Stimulated activated naive B cell treated with anti-CD40 and anti-IgM and Interleukin-4, amounts not matched to agents 10 μg/mL and 1 μg/mL and 100 μg/mL, for 72 hours (primary cell): Measurements from ENCODE around the gene CABLES1.

Experiments
- ATAC-seq, 2 donors: fragments of 150-1000 bp; cut with Tn5 transposase; replicated peaks; 2 replicates each; pipeline ENCODE4 v1.10.0; 2021; ENCODE audit warnings: moderate library complexity in 1 of 2
- DNase-seq: peaks from one replicate; pipeline ENCODE4 v3.0.0; 2021
- H3K27ac Mint-ChIP-seq: one replicate; pipeline ENCODE4 v1.8.0; 2022; ENCODE audit warnings: mild to moderate bottlenecking, mixed read lengths
- H3K27me3 Mint-ChIP-seq, 2 donors: one replicate each; pipeline ENCODE4 v1.8.0; 2022; ENCODE audit warnings: mixed read lengths in 2 of 2
- H3K36me3 Mint-ChIP-seq, 2 donors: one replicate each; pipeline ENCODE4 v1.8.0; 2022; ENCODE audit warnings: mixed read lengths in 2 of 2, mild to moderate bottlenecking in 1 of 2
- H3K4me1 Mint-ChIP-seq, 2 donors: one replicate each; pipeline ENCODE4 v1.8.0; 2022; ENCODE audit warnings: mixed read lengths in 2 of 2, mild to moderate bottlenecking in 1 of 2
- H3K4me3 Mint-ChIP-seq, 2 donors: one replicate each; pipeline ENCODE4 v1.8.0; 2022; ENCODE audit warnings: mild to moderate bottlenecking in 2 of 2, mixed read lengths in 2 of 2, moderate library complexity in 1 of 2
- H3K9me3 Mint-ChIP-seq, 2 donors: one replicate each; pipeline ENCODE4 v1.8.0; 2022; ENCODE audit warnings: mixed read lengths in 2 of 2, mild to moderate bottlenecking in 1 of 2

The CABLES1 gene

GRCh38 chr18:23127090-23127489 lies 8.2 kb upstream of the CABLES1 start:
- Mint-ChIP-seq H3K27ac (no peak overlapping the region), H3K4me3 (no peak overlapping the region), H3K4me1 (no peaks in the 10 kb centered on the region), H3K36me3 (no peaks in the 10 kb centered on the region), H3K9me3 (no peaks in the 10 kb centered on the region), H3K27me3 (peaks cover 3 to 4% of the 10 kb centered on the region in 2 donors)
- no peak for DNase-seq
- no peak for ATAC-seq

GRCh38 chr18:23129355-23130002 lies 5.8 kb upstream of the CABLES1 start:
- no peak for ATAC-seq
- no peaks in the 10 kb centered on the region for H3K9me3 Mint-ChIP-seq
- no peaks in the 10 kb centered on the region for H3K36me3 Mint-ChIP-seq
- H3K27ac Mint-ChIP-seq: no peak overlapping the region
- no peak for DNase-seq
- H3K4me3 Mint-ChIP-seq: no peak overlapping the region
- peaks cover 5 to 7% of the 10 kb centered on the region in 2 donors for H3K27me3 Mint-ChIP-seq
- peaks cover 5 to 8% of the 10 kb centered on the region in 2 donors for H3K4me1 Mint-ChIP-seq

GRCh38 chr18:23131693-23132319 lies 3.5 kb upstream of the CABLES1 start:
- no peaks in the 10 kb centered on the region for H3K36me3 Mint-ChIP-seq
- peaks cover 4 to 13% of the 10 kb centered on the region in 2 donors for H3K27me3 Mint-ChIP-seq
- ATAC-seq (peak; percentile 33 to 45), DNase-seq (peak; percentile 24)
- no peak overlapping the region for H3K27ac Mint-ChIP-seq
- H3K4me3 Mint-ChIP-seq: no peak overlapping the region
- H3K9me3 Mint-ChIP-seq: no peaks in the 10 kb centered on the region
- peaks cover 11 to 21% of the 10 kb centered on the region in 2 donors for H3K4me1 Mint-ChIP-seq

- peaks cover 16 to 19% of the 10 kb centered on the region in 2 donors for H3K27me3 Mint-ChIP-seq
- H3K36me3 Mint-ChIP-seq: peaks cover 0 to 3% of the 10 kb centered on the region in 2 donors
- DNase-seq: peak; percentile 57
- no peaks in the 10 kb centered on the region for H3K9me3 Mint-ChIP-seq
- H3K27ac Mint-ChIP-seq: peak overlapping the region; percentile 86
- ATAC-seq: peak; percentile 65 to 79
- peak overlapping the region; percentile 89 to 96 for H3K4me3 Mint-ChIP-seq
- peaks cover 20 to 31% of the 10 kb centered on the region in 2 donors for H3K4me1 Mint-ChIP-seq
Observed at GRCh38 chr18:23133860-23134779, 1.2 kb upstream of the CABLES1 start.

- ATAC-seq (peak; percentile 40), DNase-seq (peak; percentile 12)
- peaks cover 20 to 31% of the 10 kb centered on the region in 2 donors for H3K4me1 Mint-ChIP-seq
- H3K27ac Mint-ChIP-seq: no peak overlapping the region
- H3K27me3 Mint-ChIP-seq: peaks cover 19 to 24% of the 10 kb centered on the region in 2 donors
- peak overlapping the region; percentile 82 to 96 for H3K4me3 Mint-ChIP-seq
- no peaks in the 10 kb centered on the region for H3K9me3 Mint-ChIP-seq
- peaks cover 5 to 13% of the 10 kb centered on the region in 2 donors for H3K36me3 Mint-ChIP-seq
Observed at GRCh38 chr18:23135550-23136325, 453 bp downstream of the CABLES1 start.

GRCh38 chr18:23136326-23137096 lies 1.2 kb downstream of the CABLES1 start:
- Mint-ChIP-seq H3K4me1 (peaks cover 20 to 34% of the 10 kb centered on the region in 2 donors), H3K36me3 (peaks cover 5 to 13% of the 10 kb centered on the region in 2 donors), H3K27ac (peak overlapping the region; percentile 92), H3K27me3 (peaks cover 19 to 24% of the 10 kb centered on the region in 2 donors), H3K4me3 (peak overlapping the region; percentile 82 to 86), H3K9me3 (no peaks in the 10 kb centered on the region)
- peak; percentile 21 to 25 for ATAC-seq
- DNase-seq: peak; percentile 16

GRCh38 chr18:23137097-23137635 lies 1.9 kb downstream of the CABLES1 start:
- H3K27ac Mint-ChIP-seq: peak overlapping the region; percentile 92
- H3K4me3 Mint-ChIP-seq: peak overlapping the region; percentile 82 to 86

GRCh38 chr18:23137788-23138216 lies 2.5 kb downstream of the CABLES1 start:
- H3K36me3 Mint-ChIP-seq: peaks cover 7 to 13% of the 10 kb centered on the region in 2 donors
- H3K27me3 Mint-ChIP-seq: peaks cover 19 to 24% of the 10 kb centered on the region in 2 donors
- ATAC-seq: no peak
- DNase-seq: no peak
- H3K4me3 Mint-ChIP-seq: peak overlapping the region; percentile 82 to 86
- no peak overlapping the region for H3K27ac Mint-ChIP-seq
- no peaks in the 10 kb centered on the region for H3K9me3 Mint-ChIP-seq
- peaks cover 25 to 44% of the 10 kb centered on the region in 2 donors for H3K4me1 Mint-ChIP-seq

More at GRCh38 chr18:23137097-23137635, 1.9 kb downstream of the CABLES1 start:
- Mint-ChIP-seq H3K36me3 (peaks cover 7 to 13% of the 10 kb centered on the region in 2 donors), H3K9me3 (no peaks in the 10 kb centered on the region), H3K27me3 (peaks cover 19 to 24% of the 10 kb centered on the region in 2 donors), H3K4me1 (peaks cover 22 to 38% of the 10 kb centered on the region in 2 donors)
- no peak for ATAC-seq
- no peak for DNase-seq

GRCh38 chr18:23138471-23138870 lies 3.2 kb downstream of the CABLES1 start:
- Mint-ChIP-seq H3K9me3 (no peaks in the 10 kb centered on the region), H3K4me1 (peaks cover 32 to 51% of the 10 kb centered on the region in 2 donors), H3K27ac (no peak overlapping the region), H3K4me3 (no peak overlapping the region), H3K27me3 (peaks cover 19 to 24% of the 10 kb centered on the region in 2 donors), H3K36me3 (peaks cover 10 to 13% of the 10 kb centered on the region in 2 donors)
- DNase-seq: no peak
- ATAC-seq: no peak

- Mint-ChIP-seq H3K27ac (no peak overlapping the region), H3K9me3 (no peaks in the 10 kb centered on the region), H3K4me3 (no peak overlapping the region), H3K27me3 (peaks cover 15 to 21% of the 10 kb centered on the region in 2 donors), H3K36me3 (peaks cover 10 to 17% of the 10 kb centered on the region in 2 donors), H3K4me1 (peaks cover 27 to 48% of the 10 kb centered on the region in 2 donors)
- ATAC-seq (no peak), DNase-seq (no peak)
Observed at GRCh38 chr18:23141104-23141999, 6.1 kb downstream of the CABLES1 start.

- Mint-ChIP-seq H3K4me1 (peaks cover 24 to 39% of the 10 kb centered on the region in 2 donors), H3K9me3 (no peaks in the 10 kb centered on the region), H3K4me3 (no peak overlapping the region), H3K36me3 (peaks cover 10 to 17% of the 10 kb centered on the region in 2 donors), H3K27ac (no peak overlapping the region), H3K27me3 (peaks cover 5 to 15% of the 10 kb centered on the region in 2 donors)
- DNase-seq (no peak), ATAC-seq (no peak)
Observed at GRCh38 chr18:23142251-23142929, 7.1 kb downstream of the CABLES1 start.
